NCI-H2171 treated with DMSO at 0.1 percent for 48 hours (cell line): ENCODE measurements around the gene GAB2.
A peak's percentile ranks its signal among the peaks of the same experiment; 100 is the strongest.
"Not testable (repeated sequence)": the region's sequence is repeated elsewhere in the genome, so short reads cannot be mapped to it uniquely, and the experiment has no call there.

Experiments used
- DNase-seq: peaks from one replicate; lab custom pipeline; 2025; lab: John Stamatoyannopoulos, UW

GAB2 gene

DNA sequence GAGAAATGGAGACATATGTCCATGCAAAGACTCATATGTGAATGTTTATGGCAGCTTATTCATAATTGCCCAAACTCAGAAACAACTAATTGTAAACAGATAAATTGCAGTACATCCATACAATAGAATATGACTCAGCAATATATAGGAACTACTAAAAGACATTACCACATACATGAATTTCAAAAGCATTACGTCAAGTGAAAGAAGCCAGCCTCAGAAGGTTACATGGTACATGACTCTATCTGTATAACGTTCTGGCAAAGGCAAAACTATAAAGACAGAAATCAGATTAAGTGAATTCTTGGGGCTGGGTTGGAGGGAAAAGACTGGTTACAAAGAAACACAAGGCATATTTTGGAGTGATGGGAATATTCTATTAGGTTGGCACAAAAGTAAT, 236.4 kb downstream of the GAB2 start:
- no peak for DNase-seq

DNA sequence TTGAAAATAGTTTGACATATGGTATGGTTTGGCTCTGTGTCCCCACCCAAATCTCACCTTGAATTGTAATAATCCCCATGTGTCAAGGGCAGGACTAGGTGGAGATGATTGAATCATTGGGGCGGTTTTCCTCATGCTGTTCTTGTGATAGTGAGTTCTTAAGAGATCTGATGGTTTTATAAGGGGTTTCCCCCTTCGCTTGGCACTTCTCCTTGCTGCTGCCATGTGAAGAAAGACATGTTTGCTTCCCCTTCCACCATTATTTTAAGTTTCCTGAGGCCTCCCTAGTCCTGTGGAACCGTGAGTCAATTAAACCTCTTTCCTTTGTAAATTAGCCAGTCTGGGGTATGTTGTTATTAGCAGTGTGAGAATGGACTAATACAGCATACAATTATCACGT, 236.9 kb downstream of the GAB2 start:
- DNase-seq: no peak

DNA sequence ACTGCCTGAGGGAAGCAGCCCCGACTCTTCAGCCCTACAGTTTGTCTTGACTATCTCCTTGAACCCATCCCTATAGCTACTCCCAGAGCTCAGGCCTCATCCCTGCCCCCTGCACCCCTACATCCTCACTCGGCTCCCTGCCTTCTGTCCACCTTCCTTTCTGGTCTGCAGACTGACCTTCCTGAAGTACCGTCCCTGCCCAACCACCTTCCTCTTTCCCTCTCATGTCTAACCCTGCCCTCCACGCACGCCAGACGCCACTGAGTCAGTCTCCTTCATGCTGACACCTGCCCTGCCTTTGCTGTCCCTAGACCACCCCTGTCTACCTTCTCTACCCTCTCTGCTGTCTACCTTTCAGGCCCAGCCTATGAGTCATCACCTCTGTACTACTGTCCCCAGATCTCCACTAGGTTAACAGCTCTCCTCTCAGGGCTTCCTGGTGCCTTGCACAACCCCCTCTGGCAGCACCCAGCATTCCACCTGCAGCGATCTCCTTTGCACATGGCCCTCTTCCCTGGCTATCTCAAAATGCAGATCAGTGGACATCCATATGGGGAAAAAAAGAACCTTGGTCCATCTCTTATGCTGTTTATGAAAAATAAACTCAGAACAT, 238.1 kb downstream of the GAB2 start:
- no peak for DNase-seq

DNA sequence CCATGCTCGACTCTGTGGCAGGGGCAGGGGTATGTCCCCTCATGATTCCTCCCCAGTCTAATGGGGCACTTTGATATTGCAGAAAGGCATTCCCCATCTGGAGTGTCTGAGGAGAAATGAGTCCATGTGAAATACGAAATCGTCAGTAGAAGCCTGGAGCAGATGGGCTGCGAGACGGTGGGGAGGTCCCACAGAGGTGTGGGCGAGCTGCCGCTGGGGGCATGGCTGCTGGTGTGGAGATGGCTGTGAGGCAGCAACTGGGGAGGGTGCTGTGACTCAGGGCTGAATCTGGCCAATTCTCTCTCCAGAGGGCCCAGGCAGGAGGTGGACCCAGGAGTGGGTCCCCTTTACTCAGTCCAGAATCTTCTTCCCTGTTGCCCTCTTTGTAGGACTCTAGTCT, 240.4 kb downstream of the GAB2 start:
- DNase-seq: peak; percentile 52

DNA sequence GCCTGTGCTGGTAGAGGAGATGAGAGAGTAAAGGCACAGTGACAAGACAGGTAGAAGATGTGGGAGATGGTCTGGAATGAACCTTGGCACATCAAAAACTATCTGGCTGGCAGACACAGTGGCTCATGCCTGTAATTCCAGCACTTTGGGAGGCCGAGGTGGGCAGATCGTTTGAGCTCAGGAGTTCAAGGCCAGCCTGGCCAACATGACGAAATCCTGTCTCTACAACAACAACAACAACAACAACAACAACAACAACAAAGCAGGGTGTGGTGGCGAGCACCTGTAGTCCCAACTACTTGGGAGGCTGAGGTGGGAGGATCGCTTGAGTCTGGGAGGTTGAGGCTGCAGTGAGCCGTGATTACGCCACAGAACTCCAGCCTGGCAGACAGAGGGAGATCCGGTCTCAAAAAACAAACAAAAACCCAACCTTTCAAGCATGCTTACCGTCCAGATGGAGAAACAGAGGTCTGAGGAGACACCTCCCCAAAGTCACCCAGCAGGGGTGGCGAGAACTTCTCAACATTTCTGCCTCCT, 240.9 kb downstream of the GAB2 start:
- DNase-seq: no peak

DNA sequence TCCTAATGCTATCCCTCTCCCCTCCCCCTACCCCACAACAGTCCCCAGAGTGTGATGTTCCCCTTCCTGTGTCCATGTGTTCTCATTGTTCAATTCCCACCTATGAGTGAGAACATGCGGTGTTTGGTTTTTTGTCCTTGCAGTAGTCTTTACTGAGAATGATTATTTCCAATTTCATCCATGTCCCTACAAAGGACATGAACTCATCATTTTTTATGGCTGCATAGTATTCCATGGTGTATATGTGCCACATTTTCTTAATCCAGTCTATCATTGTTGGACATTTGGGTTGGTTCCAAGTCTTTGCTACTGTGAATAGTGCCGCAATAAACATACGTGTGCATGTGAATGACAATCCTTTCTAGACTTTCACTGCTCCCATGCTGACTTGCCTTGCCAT, 241.8 kb downstream of the GAB2 start:
- not testable (repeated sequence) for DNase-seq

DNA sequence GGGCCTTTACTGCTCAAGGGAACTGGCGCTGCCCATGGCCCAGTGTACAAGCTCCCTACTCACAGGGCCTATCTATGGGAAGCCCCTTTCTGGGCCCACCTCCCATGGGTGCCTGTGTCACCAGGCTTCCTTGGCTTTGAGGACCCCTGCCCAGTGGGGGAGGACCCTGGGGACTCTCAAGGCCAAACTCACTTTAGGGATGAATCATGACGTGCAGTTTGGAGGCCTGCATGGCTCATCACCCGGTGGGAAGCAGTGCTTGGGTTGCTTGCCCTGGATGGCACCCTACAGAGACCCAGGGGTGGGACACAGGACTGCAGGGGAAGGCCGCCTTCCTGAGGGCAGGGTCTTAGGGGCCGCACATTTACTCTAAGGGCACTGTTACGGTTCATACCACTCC, 245.7 kb downstream of the GAB2 start:
- DNase-seq: no peak

DNA sequence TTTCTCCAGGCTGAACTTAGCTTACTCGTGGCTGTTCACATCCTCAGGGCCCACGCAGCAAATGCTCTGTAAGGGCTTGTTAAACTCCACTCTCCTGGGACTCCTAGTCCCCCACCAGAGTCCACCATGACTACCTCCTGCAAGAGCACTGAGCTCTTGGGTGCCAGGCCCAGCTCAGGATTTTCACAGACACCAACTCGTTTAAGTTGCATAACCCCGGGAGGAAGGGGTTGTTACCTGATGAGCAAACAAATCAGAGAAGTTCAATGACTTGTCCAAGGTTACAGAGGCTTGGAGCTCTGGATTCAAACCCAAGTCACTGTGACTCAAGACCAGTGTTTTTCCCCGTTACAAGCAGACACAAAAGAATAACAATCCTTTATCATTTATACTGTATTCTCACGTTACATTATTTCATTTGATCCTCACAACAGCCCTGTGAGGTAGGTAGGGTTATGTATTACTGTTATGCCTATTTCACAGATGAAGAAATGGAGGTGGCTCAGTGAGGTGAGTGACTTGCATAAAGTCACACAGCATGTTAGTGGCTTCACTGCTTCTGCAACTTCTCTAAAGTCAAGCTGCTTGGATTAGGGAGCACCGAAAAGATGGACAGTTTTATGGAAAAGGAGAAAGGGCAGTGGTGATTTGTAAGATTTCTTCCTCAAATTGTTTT, 246.6 kb downstream of the GAB2 start:
- DNase-seq: no peak

DNA sequence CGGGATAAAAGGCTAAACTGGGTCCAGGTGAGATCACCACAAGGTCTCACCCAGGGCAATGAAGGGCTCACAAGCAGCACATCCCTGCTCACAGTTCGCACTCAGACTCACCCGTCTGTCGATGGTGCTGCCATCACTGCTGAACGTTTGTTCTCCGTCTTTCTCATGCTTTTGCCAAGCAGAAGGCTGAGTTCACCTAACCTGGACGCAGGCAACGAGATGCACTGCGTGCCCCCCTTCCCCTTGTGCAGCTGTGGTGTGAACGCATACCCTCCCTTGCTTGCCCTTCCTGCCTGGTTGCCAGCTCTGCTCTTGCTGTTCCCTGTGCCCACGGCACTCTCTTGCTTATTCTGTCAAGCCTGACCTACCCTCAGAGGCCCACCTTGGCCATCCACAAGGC, 247.2 kb downstream of the GAB2 start:
- no peak for DNase-seq

DNA sequence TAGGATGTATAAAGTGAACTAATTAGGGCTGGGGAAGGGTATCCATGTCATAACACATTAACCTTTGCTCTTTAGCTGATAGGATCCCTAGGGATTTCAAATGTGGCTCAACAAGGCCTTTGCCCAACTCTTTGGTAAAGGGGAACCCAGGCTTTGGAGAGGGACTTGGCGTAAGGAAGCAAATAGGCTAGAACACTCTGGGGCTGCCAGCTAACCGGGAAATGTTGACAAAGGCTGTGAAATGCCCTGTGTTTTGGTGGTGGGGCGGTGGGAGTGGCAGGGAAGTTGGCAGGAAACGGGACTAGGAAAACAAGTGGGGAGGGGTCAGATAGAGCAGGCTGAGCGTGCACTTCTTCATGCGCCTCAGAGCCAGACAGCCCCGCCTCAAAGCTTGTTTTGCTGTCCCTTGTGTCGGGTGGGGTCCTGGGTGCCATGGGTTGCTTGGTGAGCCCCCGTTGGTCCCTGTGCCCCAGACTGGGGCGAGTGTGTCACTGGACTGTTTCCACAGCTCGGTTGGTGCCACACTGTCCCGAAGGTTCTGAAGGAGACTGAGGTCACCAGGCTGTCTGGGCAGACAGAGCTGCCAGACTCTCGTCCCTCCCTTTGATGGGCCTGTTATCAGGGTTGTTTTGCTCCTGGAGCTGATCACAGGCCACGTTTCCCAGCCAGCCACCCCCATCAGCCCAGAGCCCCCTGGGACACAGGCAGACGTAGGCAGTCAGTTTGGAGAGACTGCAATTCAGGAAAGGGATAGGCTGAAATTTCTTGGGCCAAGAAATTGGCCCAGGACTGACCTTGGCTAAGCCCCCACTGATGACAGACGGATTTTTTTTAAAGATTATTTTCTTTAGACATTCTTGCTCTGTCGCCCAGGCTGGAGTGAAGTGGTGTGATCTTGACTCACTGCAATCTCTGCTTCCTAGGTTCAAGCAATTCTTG, 248.8 kb downstream of the GAB2 start:
- no peak for DNase-seq

DNA sequence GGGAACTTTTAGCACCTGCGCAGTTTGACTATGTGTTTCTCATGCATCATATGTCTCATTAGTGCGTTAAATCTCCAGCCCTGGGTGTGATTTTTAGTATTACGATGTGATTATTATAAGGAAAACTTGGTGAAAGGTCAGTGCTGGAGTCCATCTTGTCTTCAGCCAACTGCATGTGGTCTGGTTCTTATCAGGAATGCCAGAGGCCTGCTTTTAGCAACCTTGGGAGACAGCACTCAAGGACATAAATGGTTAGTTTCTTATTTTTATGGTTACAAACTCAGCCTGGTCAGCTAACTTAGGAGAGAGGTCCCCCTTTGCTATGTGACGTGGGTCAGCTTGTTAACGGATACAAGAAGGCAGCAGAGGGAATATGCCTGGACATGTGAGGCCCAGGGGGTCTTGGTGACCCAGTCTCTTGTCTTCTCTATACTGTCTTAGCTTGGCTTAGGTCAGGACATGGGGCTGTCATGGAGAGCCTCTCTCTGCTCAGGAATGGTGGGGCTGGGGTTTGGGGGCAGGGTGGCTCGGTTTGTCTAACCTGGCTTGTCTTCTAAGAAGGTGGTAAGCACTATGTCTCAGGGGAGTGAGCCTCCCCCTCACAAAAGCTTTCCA, 250.7 kb downstream of the GAB2 start:
- no peak for DNase-seq
